ENCODE data around the gene SDCBP2.

SDCBP2 gene

GRCh38 chr20:1310071-1310470 is 18.9 kb downstream of the SDCBP2 start:
- no peak for DNase-seq

DNA sequence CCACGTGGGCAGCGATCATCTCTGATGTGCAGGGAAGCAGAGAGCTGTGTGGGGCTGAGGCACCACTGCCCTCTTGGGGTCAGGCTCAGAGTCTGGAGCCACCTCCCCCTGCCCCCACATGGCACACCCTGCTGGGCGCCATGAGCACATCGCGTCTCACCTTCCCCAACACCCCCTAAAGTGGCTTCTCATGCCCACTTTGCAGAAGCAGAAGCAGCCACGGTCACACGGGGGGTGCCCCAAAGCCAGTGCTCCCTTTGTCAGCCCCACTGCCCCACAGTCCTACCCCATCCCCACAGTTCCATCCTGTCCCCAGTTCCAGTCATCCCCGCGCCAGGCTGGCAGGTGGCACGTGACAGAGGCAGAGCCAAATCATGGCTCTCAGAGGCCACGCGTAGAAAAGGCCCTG is 19.5 kb downstream of the SDCBP2 start:
- DNase-seq, result no peak

GRCh38 chr20:1308702-1309095 is 20.2 kb downstream of the SDCBP2 start:
- no peak for DNase-seq

GRCh38 chr20:1308067-1308701 is 20.8 kb downstream of the SDCBP2 start:
- no peak for DNase-seq

DNA sequence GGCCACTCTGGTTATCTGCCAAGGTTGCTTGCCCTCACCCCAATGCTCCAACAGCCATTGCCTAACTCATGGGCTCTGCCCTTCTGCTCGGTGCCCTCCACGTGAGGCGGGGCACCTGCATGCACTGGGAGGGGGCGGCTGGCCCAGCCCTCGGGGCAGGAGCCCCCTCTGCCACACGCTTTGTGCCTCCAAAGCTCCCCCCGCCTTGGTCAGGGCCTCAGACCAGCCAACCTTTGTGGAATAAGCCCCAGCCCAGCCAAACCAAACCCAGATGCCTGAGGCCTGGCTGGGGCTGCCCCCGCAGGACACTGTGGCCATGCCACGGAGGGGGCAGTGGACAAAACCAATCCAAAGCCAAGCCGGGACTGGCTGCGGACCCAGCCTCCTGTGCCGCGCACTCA is 21.4 kb downstream of the SDCBP2 start:
- no peak for DNase-seq

- no peak for DNase-seq
These were observed 21.8 kb downstream of the SDCBP2 start for GRCh38 chr20:1307171-1307570.

GRCh38 chr20:1306316-1307135 is 22.4 kb downstream of the SDCBP2 start:
- no peak for DNase-seq

DNA sequence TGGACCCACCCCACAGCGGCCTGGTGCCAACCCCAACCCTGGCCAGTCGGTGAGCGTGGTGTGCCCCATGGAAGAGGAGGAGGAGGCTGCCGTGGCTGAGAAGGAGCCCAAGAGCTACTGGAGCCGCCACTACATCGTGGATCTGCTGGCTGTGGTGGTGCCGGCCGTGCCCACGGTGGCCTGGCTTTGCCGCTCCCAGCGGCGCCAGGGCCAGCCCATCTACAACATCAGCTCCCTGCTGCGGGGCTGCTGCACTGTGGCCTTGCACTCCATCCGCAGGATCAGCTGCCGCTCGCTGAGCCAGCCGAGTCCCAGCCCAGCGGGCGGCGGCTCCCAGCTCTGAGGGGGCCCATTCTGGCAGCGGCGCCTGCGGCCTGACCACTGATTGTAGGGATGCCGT is 23.2 kb downstream of the SDCBP2 start:
- DNase-seq, result no peak

GRCh38 chr20:1304710-1305515 is 24.0 kb downstream of the SDCBP2 start:
- no peak for DNase-seq

DNA sequence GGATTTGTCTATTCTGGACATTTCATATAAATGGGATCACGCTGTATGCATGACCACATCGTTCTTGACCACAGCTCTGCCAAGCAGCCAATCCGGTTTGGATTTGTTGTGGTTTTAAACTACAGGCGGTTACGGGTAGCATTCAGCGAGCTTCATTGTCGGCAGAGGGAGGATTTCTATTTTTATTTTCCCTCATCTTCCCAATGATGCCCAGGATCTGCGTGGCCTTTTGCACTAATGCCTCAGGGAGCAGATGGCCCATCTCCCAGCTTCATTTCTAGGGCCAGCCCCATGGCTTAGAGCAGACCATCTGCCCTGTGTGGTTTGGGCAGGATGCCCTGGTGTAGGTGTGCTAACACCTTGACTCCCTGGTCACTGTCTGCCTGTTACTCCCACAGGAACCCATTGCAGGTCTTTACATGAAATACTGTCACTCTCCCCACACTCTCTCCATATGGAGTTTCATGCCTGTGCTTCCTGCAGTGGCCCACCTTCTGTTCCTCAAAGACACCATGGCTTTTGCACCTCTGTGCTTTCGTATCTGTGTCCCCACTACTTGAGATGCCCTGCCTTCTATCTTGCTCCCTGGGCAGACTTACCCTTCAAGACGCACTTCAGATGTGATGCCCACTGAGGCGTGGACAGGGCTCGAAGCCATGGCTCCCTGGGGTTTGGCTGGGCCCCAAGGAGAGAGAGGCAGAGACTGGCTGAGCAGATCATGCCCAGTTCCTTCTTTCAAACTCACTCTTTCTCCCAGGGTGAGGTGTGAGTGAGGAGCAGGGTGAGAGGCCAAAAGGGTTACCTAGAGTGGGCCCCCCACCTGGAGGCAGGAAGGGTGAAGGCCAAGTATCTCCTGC is 26.0 kb downstream of the SDCBP2 start:
- DNase-seq, result no peak

DNA sequence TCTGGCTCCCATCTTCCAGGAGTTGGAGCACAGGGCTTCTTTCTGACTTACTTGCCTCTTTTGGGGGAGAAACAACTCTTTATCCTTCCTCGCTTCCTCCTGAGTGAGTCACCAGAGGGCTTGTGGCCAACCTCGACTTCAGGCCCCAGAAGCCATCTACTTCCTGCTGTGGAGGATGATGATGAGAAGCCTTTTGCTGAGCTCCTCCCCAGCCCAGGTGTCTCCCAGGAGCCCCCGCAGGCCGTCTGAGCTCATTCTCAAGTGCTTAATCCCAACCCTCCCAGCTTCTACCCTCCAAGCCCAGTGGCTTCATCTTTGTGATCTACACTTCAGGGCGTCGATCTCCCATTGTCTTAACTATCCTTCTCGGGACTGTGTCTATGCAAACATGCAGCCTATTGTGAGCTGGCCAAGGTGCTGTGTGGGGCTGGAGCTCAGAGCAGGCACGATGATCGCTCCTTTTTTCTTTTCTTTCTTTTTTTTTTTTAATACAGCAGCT is 27.9 kb downstream of the SDCBP2 start:
- no peak for DNase-seq

- DNase-seq, result no peak
These were observed 28.7 kb downstream of the SDCBP2 start for GRCh38 chr20:1300083-1300840.

GRCh38 chr20:1299522-1299921 is 29.4 kb downstream of the SDCBP2 start:
- DNase-seq, result no peak

DNA sequence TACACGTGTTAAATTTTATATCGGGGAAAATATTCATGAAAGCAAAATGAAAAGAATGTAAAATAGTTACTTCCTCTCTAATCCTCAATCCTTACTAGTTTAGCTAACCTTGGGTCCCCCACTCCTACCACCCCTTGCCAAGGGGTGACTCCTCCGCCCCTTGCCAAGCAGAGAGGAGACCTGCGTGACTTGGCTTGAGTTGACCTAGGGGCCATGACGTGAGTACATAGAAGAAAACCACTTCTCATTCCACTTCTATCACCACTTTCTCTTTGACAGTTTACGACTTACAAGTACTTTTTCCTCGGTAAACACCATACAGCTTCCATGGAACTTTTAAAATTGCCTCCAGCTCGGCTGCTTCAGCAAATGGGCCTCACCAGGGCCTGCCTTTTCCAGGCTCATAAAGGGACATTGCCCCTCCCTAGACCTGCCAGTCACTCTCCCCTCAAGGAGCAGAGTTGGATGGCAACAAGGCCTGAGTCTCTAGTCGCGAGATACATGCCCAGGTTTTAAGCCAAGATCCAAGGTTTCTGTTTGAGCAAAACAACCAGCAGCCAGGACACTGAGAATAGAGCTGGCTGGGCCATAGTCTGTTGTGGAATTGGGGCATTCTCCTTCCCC is 29.9 kb downstream of the SDCBP2 start:
- DNase-seq, result no peak

GRCh38 chr20:1298166-1298565 is 30.8 kb downstream of the SDCBP2 start:
- no peak for DNase-seq

DNA sequence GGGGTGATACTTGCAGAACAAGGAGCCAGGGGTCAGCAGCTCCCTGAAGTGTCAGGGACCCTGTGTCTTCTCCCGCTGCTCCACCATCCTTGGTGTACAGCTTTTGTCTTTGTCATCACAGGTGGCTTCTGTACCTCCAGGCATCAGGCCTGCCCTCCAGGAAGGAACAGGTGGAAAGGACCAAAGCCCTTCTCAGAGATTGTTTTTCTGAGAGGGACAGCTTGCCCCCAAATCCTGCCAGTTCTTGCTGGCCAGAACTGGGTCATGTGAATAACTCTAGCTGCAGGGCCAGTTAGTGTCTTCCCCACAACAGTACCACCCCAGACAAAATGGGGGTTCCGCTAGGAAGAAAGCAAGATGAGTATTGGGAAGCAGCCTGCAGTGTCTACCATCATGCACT is 31.5 kb downstream of the SDCBP2 start:
- no peak for DNase-seq

DNA sequence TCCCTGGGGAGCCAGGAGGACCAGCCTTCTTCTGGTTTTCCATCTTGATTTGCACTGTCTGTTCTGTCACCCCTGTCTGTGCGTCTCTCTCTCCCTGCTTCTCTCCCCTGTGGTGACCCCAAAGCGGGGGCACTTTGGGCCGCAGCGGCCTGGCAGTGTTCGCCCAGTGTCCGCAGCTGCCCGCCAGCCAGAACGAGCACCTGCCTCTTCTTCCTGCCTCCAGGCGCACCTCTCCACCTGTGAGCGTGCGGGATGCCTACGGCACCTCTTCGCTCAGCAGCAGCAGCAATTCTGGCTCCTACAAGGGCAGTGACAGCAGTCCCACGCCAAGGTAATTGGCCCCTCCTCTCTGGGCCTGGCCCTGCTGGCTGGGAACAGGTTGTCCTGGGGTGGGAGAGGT is 32.0 kb downstream of the SDCBP2 start:
- DNase-seq, result no peak

GRCh38 chr20:1296117-1296610 is 32.8 kb downstream of the SDCBP2 start:
- DNase-seq, result no peak

- no peak for DNase-seq
These were observed 33.5 kb downstream of the SDCBP2 start for GRCh38 chr20:1295276-1295930.

DNA sequence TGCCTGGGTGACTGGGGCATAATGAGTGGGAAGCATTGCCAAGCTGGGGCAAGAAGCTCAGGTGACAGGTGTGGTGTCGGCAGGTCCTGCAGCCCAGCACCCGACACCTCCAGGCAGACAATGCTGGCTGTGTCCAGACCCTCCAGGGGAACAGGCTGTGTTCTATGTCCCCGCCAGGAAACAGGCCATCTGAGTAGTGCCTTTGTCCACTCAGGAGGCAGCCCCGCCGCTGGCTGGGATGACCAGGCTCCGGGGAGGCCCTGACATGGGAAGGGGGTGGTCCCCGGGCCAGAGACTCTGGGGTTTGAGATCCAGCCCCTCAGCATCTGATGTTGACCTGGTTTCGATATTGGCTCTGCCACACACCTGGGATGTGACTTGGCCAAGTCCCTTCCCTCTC is 34.4 kb downstream of the SDCBP2 start:
- no peak for DNase-seq
